ENCODE results near the gene ADK. TPM values are rescaled to one million over a fixed set of nuclear protein-coding genes. Genes with fewer than 3 reads are reported as not detected.

The ADK gene
- total and polyA plus RNA-seq, 2 of the 13 experiments (the other 11 are each of a cell fraction or from before 2014, with no cell fraction given), result 48.6 to 79.1 TPM

GRCh38 chr10:74523199-74523598 is 372.2 kb downstream of the ADK start:
- Histone ChIP-seq H3K27ac (ENCODE audit: extremely low read length, insufficient read depth, low read length) (no peak overlapping the region), H4K20me1 (ENCODE audit: insufficient read depth, low read length) (no peaks in the 10 kb centered on the region), H3K9ac (ENCODE audit: insufficient read depth, low read depth, low read length) (no peak overlapping the region), H3K9me3 (ENCODE audit: low read length) (no peaks in the 10 kb centered on the region), H3K4me1 (ENCODE audit: insufficient read depth, low read length) (no peaks in the 10 kb centered on the region), H2AFZ (ENCODE audit: low read length) (no peak overlapping the region), H3K79me2 (ENCODE audit: insufficient read depth, low read length) (no peaks in the 10 kb centered on the region), H3K4me2 (ENCODE audit: low read depth, low read length) (no peak overlapping the region), H3K27me3 (ENCODE audit: control insufficient read depth in 1 of 2, insufficient read depth in 2 of 2, low read length in 2 of 2) (no peaks in the 10 kb centered on the region), H3K4me3 (replicated peaks in 1 of 3; ENCODE audit: insufficient read depth in 1 of 3, low read depth in 2 of 3, low read length in 3 of 3) (no peak overlapping the region), H3K36me3 (replicated peaks in 1 of 2; ENCODE audit: control insufficient read depth in 1 of 2, insufficient read depth in 2 of 2, low read length in 2 of 2) (peaks cover 2 to 6% of the 10 kb centered on the region in 2 experiments; a peak in 2 of 5 replicates)
- in situ Hi-C loops (cut with HindIII; ENCODE audit: extremely low pct_ligation_motif_present, low pct_unique_long_range_greater_than_20kb) (no loop called here), intact Hi-C loops (cut with micrococcal nuclease; ENCODE audit: unreplicated experiment) (no loop called here)
- TF ChIP-seq GLMP (CRISPR knock-in tag; IDR thresholded peaks at IDR 0.05; ENCODE audit: borderline replicate concordance) (no peak), ZNF382 (CRISPR knock-in tag; IDR thresholded peaks at IDR 0.05; ENCODE audit: borderline replicate concordance) (no peak)
- no TSS peak for BruUV-seq (replicated peaks)
- FAIRE-seq, result no peak
- POLR2A ChIA-PET, result no interaction called here
- CTCF ChIA-PET (ENCODE audit: low intra/inter-chr PET ratio, low total read pairs), result no interaction called here
- no peak for DNase-seq (ENCODE audit: low spot score)
- no peak for ATAC-seq
- 96% methylated on average over 2 of the region's 2 CpGs for WGBS (ENCODE audit: low lambda C conversion rate)

DNA sequence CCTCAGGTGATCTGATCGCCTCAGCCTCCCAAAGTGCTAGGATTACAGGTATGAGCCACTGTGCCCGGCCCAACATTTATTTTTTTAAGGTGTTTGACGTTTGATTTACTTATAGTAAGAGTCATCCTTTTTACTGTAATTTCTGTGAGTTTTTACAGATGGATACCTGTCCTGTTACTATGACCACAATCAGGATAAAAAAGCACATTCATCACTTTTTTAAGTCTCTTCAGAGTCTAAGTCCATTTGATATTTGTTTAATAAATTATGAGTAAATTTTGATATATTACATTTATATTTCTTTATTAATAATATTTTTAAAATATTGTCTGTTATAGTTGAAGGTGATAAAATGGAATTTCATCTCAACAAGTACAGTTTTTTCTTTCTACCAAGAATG is 374.9 kb downstream of the ADK start:
- H2AFZ ChIP-seq (ENCODE audit: low read length), result no peak overlapping the region
- no TSS peak for BruUV-seq (replicated peaks)
- DNase-seq (ENCODE audit: low spot score) (no peak), FAIRE-seq (no peak), ATAC-seq (no peak)
- POLR2A ChIA-PET, result no interaction called here
- no peaks in the 10 kb centered on the region for H3K79me2 ChIP-seq (ENCODE audit: insufficient read depth, low read length)
- 95% methylated on average over 3 of the region's 3 CpGs for WGBS (ENCODE audit: low lambda C conversion rate)
- H4K20me1 ChIP-seq (ENCODE audit: insufficient read depth, low read length), result no peaks in the 10 kb centered on the region
- H3K27me3 ChIP-seq (ENCODE audit: control insufficient read depth in 1 of 2, insufficient read depth in 2 of 2, low read length in 2 of 2), result no peaks in the 10 kb centered on the region
- CTCF ChIA-PET (ENCODE audit: low intra/inter-chr PET ratio, low total read pairs), result no interaction called here
- peaks cover 2 to 6% of the 10 kb centered on the region in 2 experiments; a peak in 2 of 5 replicates for H3K36me3 ChIP-seq (replicated peaks in 1 of 2; ENCODE audit: control insufficient read depth in 1 of 2, insufficient read depth in 2 of 2, low read length in 2 of 2)
- no peak overlapping the region for H3K9ac ChIP-seq (ENCODE audit: insufficient read depth, low read depth, low read length)
- no peak overlapping the region for H3K4me2 ChIP-seq (ENCODE audit: low read depth, low read length)
- in situ Hi-C loops (cut with HindIII; ENCODE audit: extremely low pct_ligation_motif_present, low pct_unique_long_range_greater_than_20kb) (no loop called here), intact Hi-C loops (cut with micrococcal nuclease; ENCODE audit: unreplicated experiment) (no loop called here)
- no peaks in the 10 kb centered on the region for H3K4me1 ChIP-seq (ENCODE audit: insufficient read depth, low read length)
- H3K27ac ChIP-seq (ENCODE audit: extremely low read length, insufficient read depth, low read length), result no peak overlapping the region
- H3K4me3 ChIP-seq (replicated peaks in 1 of 3; ENCODE audit: insufficient read depth in 1 of 3, low read depth in 2 of 3, low read length in 3 of 3), result no peak overlapping the region
- H3K9me3 ChIP-seq (ENCODE audit: low read length), result no peaks in the 10 kb centered on the region
- TF ChIP-seq MAFK (conservative IDR thresholded peaks at IDR 0.05 in 1 of 2, IDR thresholded peaks at IDR 0.05 in 1 of 2; ENCODE audit: low read length in 2 of 2), result peak; percentile 50 to 67
- no peak for TF ChIP-seq ZBTB14 (CRISPR knock-in tag; IDR thresholded peaks at IDR 0.05)
- no peak for TF ChIP-seq FOXA1 (IDR thresholded peaks at IDR 0.05)
- no peak for TF ChIP-seq FOXA1 (CRISPR knock-in tag; IDR thresholded peaks at IDR 0.05)
- TF ChIP-seq MAFF (IDR thresholded peaks at IDR 0.05; ENCODE audit: low read depth, low read length), result peak; percentile 14; the same call in 1 of the 2 replicates
- no peak for TF ChIP-seq ZNF335 (CRISPR knock-in tag; IDR thresholded peaks at IDR 0.05)
- no peak for TF ChIP-seq ERF (CRISPR knock-in tag; IDR thresholded peaks at IDR 0.05)
- no peak for TF ChIP-seq ZBTB21 (CRISPR knock-in tag; IDR thresholded peaks at IDR 0.05)
- TF ChIP-seq ZBTB3 (CRISPR knock-in tag; IDR thresholded peaks at IDR 0.05; ENCODE audit: borderline replicate concordance, low read depth), result no peak
- TF ChIP-seq IRX3 (CRISPR knock-in tag; IDR thresholded peaks at IDR 0.05; ENCODE audit: borderline replicate concordance, low read depth), result no peak
- TF ChIP-seq, protein P1, sequence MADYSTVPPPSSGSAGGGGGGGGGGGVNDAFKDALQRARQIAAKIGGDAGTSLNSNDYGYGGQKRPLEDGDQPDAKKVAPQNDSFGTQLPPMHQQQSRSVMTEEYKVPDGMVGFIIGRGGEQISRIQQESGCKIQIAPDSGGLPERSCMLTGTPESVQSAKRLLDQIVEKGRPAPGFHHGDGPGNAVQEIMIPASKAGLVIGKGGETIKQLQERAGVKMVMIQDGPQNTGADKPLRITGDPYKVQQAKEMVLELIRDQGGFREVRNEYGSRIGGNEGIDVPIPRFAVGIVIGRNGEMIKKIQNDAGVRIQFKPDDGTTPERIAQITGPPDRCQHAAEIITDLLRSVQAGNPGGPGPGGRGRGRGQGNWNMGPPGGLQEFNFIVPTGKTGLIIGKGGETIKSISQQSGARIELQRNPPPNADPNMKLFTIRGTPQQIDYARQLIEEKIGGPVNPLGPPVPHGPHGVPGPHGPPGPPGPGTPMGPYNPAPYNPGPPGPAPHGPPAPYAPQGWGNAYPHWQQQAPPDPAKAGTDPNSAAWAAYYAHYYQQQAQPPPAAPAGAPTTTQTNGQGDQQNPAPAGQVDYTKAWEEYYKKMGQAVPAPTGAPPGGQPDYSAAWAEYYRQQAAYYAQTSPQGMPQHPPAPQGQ (CRISPR knock-in tag; IDR thresholded peaks at IDR 0.05; ENCODE audit: borderline replicate concordance), result no peak
- no peak for TF ChIP-seq ZKSCAN8 (CRISPR knock-in tag; IDR thresholded peaks at IDR 0.05; ENCODE audit: borderline replicate concordance)
- no peak for TF ChIP-seq MZF1 (CRISPR knock-in tag; IDR thresholded peaks at IDR 0.05; ENCODE audit: borderline replicate concordance)
- TF ChIP-seq SMAD1 (CRISPR knock-in tag; IDR thresholded peaks at IDR 0.05; ENCODE audit: borderline replicate concordance, low read depth), result no peak
